Nephron (organoid): ENCODE data around the gene MT1M.

Experiments
- H3K27ac Mint-ChIP-seq, 3 experiments: 2 replicates each; pipeline ENCODE4 v1.8.0; 2020; ENCODE audit warnings: mixed read lengths in 3 of 3, mild to moderate bottlenecking in 2 of 3, moderate library complexity in 1 of 3
- H3K27me3 Mint-ChIP-seq: 2 replicates; pipeline ENCODE4 v1.8.0; 2021; ENCODE audit warnings: low read depth, mild to moderate bottlenecking, moderate library complexity, mixed read lengths
- H3K36me3 Mint-ChIP-seq: 2 replicates; pipeline ENCODE4 v1.8.0; 2020; ENCODE audit warnings: low read depth, mixed read lengths
- H3K4me1 Mint-ChIP-seq: 2 replicates; pipeline ENCODE4 v1.8.0; 2020; ENCODE audit warnings: mixed read lengths
- H3K4me3 Mint-ChIP-seq, 3 experiments: 2 replicates each; pipeline ENCODE4 v1.8.0; 2020; ENCODE audit warnings: mild to moderate bottlenecking in 3 of 3, mixed read lengths in 3 of 3, moderate library complexity in 2 of 3
- H3K9me3 Mint-ChIP-seq: 2 replicates; pipeline ENCODE4 v1.8.0; 2020; ENCODE audit warnings: mixed read lengths
- CTCF ChIP-seq, 3 experiments: fragments of 200-600 bp; sonication (generic); IDR thresholded peaks; one replicate each; pipeline ENCODE4 v1.5.0; 2021; ENCODE audit warnings: antibody characterized with exemption in 3 of 3; ENCODE audit not compliant: unreplicated experiment in 3 of 3

The MT1M gene

GRCh38 chr16:56610609-56611111, 21.8 kb upstream of the MT1M start:
- H3K4me3 Mint-ChIP-seq, result peak overlapping the region; percentile 47 to 77 (median 55)

GRCh38 chr16:56611281-56611833, 21.1 kb upstream of the MT1M start:
- Mint-ChIP-seq H3K27ac (peak overlapping the region in 2 of 3 experiments; percentile 14 to 29), H3K9me3 (no peaks in the 10 kb centered on the region), H3K36me3 (no peaks in the 10 kb centered on the region), H3K4me1 (peaks cover 47% of the 10 kb centered on the region), H3K4me3 (peak overlapping the region in 2 of 3 experiments; percentile 13 to 42), H3K27me3 (peaks cover 47% of the 10 kb centered on the region)
- no peak for TF ChIP-seq CTCF (IDR thresholded peaks at IDR 0.05; ENCODE audit: unreplicated experiment in 3 of 3)

More at GRCh38 chr16:56610609-56611111, 21.8 kb upstream of the MT1M start:
- Mint-ChIP-seq H3K9me3 (no peaks in the 10 kb centered on the region), H3K27me3 (peaks cover 45% of the 10 kb centered on the region), H3K27ac (peak overlapping the region; percentile 14 to 48 (median 47)), H3K36me3 (no peaks in the 10 kb centered on the region), H3K4me1 (peaks cover 50% of the 10 kb centered on the region)
- no peak for TF ChIP-seq CTCF (IDR thresholded peaks at IDR 0.05; ENCODE audit: unreplicated experiment in 3 of 3)

GRCh38 chr16:56613706-56614105, 18.8 kb upstream of the MT1M start:
- Mint-ChIP-seq H3K9me3 (no peaks in the 10 kb centered on the region), H3K27ac (no peak overlapping the region), H3K27me3 (peaks cover 66% of the 10 kb centered on the region), H3K36me3 (no peaks in the 10 kb centered on the region), H3K4me1 (peaks cover 31% of the 10 kb centered on the region), H3K4me3 (no peak overlapping the region)
- TF ChIP-seq CTCF (IDR thresholded peaks at IDR 0.05; ENCODE audit: unreplicated experiment in 3 of 3), result no peak

- no peaks in the 10 kb centered on the region for H3K9me3 Mint-ChIP-seq
- TF ChIP-seq CTCF (IDR thresholded peaks at IDR 0.05; ENCODE audit: unreplicated experiment in 3 of 3), result no peak
- H3K36me3 Mint-ChIP-seq, result no peaks in the 10 kb centered on the region
- H3K4me1 Mint-ChIP-seq, result peaks cover 22% of the 10 kb centered on the region
- H3K27ac Mint-ChIP-seq, result no peak overlapping the region
- H3K27me3 Mint-ChIP-seq, result peaks cover 67% of the 10 kb centered on the region
- no peak overlapping the region for H3K4me3 Mint-ChIP-seq
These were observed 17.9 kb upstream of the MT1M start for GRCh38 chr16:56614549-56614991.

GRCh38 chr16:56615353-56615752, 17.1 kb upstream of the MT1M start:
- Mint-ChIP-seq H3K4me1 (peaks cover 16% of the 10 kb centered on the region), H3K27me3 (peaks cover 70% of the 10 kb centered on the region), H3K27ac (no peak overlapping the region), H3K36me3 (no peaks in the 10 kb centered on the region), H3K4me3 (no peak overlapping the region), H3K9me3 (no peaks in the 10 kb centered on the region)
- no peak for TF ChIP-seq CTCF (IDR thresholded peaks at IDR 0.05; ENCODE audit: unreplicated experiment in 3 of 3)
